ENCODE measurements around the gene ARID3C.

Gene ARID3C

DNA sequence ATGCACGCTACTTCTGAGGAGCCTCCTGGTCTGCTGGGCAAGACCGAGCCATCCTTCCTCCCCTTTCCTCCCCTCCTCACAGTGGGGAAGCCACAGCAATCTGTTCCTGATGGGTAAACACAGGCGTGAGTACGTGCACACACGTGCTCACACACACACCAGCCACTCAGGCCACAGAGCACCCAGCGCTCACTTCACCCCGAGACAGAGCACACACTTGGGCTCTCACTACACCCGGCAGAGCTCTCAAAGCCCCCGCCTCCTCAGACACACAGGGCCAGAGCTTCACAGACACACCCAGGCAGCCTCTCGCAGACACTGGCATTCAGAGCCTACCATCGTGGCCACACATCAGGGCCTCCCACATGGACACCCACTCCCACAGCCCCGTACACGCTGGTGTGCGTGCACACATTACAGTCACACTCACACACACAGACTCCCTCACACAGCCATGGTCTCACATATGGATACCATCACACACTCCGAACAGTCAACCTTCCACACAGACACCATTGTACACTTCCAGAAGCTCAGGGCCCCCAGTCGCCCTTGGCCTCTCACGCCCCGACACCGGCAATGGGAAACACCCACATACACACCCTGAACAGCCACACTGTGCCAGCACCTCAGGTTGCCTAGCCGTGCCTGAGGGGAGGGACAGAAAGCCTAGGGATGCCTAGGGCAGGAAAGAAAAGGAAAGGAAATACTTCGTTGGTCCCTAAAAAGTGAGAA, 52.8 kb downstream of the ARID3C start:
- no peak for DNase-seq

DNA sequence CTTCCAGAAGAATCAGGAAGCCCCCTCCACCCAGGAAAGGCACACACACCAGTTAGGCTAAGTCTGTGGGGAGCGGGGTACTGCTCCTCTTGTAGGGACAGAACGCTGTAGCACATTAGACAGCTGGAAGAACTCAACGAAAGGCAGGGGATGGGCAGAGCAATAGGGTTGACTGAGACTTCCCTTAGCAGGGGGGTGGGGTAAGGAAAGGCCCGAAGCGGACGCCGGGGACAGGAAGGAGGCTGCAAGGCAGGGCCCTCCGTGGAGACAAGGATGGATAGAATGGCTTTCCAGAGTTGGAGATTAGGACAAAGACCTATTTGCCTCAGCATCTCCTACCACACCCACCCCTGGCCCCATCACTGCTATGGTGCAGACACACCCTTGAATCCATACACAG, 53.6 kb downstream of the ARID3C start:
- DNase-seq, result no peak

GRCh38 chr9:34574571-34574970, 54.3 kb downstream of the ARID3C start:
- DNase-seq, result no peak

- DNase-seq, result no peak
Measured at GRCh38 chr9:34573599-34574325, 55.1 kb downstream of the ARID3C start.

GRCh38 chr9:34572628-34573027, 56.2 kb downstream of the ARID3C start:
- no peak for DNase-seq

DNA sequence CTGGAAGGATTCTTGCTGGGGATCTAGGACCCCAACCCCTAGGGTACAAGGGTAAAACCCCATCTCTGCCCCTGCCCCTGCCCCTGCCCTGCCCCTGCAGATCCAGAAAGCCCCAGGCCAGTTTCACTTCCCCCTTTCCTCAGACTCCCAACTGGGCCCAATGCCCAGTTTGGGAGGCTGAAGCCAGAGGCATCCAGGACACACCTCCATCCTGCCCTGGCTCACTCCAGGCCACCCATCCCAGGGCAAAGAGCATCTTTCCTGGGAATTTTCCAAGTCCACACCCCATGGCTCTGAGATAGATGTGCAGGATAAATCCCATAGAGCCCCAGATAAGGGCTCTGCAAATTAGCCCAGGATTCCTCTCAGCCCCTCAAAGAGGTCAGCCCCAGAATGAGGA, 56.8 kb downstream of the ARID3C start:
- DNase-seq, result no peak

DNA sequence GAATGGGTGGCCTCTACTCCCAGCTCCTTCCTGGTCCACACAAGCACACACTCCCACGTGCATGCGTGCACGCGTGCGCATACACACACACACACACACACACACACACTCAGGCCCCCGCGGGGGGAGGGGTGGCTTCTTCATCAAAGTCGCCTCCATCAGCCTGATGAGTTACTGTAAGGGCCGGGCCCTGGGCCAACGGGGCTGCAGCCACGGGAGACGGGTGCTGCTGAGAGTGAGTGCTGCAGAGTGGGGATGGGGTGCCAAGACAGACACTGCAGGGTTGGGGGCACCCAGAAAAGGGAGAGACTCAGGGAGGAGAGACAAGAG, 57.4 kb downstream of the ARID3C start:
- no peak for DNase-seq
